Left renal pelvis (tissue), 4 donors: ENCODE measurements around the gene FIS1. TPM values are rescaled to one million over a fixed set of nuclear protein-coding genes. Genes with fewer than 3 reads are reported as not detected.
"Not testable (repeated sequence)": the region's sequence is repeated elsewhere in the genome, so short reads cannot be mapped to it uniquely, and the experiment has no call there.

Experiments used
- DNase-seq, 4 donors: peaks; one replicate each; pipeline ENCODE4 v3.0.0-alpha.2; 2013; ENCODE audit warnings: low read depth in 4 of 4, low spot score in 3 of 4
- polyA plus RNA-seq, 4 donors: library from polyadenylated mRNA; unstranded; fragments of 120-200 nt; gene quantifications; one replicate each; pipeline ENCODE4 v1.2.1, GENCODE V29; 2013; ENCODE audit not compliant: insufficient read length in 4 of 4

The FIS1 gene
- polyA plus RNA-seq, 4 donors = 116 to 160 (median 135) TPM

GRCh38 chr7:101207459-101207858 lies 37.4 kb downstream of the FIS1 start:
- DNase-seq = no peak

DNA sequence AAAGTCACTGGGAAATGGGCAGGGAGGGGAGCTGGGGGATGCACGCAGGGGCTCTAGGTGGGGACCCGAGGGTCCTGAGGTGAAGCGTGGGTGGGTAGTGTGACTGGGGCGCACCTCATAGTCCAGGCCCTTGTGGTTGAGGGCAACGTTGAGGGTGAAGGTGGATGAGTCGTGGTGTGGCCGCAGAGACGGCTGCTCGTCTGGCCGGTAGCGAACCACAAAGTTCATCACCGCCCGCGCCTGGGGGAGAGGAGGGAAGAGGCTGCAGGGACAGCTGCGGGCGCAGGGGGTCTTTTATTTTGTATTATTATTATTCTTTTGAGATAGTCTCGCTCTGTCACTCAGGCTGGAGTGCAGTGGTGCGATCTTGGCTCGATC lies 38.2 kb downstream of the FIS1 start:
- DNase-seq = no peak

DNA sequence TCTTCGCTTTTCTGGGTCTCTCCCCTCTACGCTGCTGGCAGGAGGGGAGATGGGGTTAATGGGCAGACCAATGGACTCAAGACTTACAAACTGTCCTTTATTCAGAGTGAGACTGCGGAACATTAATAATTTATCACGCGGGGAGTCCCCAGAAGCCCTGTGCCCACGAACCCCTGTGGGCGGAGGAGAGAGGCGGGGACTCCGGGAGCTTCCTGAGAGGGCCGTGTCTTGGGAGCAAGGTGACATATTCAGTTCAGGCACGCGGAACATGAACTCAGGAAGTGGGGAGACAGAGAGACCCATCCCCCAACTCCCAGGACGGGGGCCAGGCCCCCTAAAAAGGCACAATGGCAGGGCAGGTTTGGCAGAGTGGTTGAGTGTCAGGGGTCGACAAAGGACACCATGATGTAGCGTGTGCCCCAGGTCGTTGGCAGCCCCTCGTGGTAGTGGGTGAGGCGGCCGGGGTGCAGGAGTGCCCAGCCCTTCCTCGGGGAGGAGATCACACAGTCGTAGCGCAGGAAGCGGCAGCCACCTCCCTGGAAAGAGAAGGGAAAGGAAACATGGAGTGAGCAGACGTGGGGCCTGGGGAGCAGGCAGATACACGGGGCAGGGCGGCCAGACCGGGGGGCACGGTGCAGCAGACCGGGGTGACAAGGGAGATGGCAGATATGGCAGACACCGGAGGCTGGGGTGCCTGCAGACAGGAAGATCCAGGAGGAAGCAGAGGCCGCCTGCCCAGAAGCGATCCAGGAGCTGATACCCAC lies 38.8 kb downstream of the FIS1 start:
- DNase-seq = no peak

- not testable (repeated sequence) for DNase-seq
These were observed 40.8 kb downstream of the FIS1 start for GRCh38 chr7:101203740-101204738.

DNA sequence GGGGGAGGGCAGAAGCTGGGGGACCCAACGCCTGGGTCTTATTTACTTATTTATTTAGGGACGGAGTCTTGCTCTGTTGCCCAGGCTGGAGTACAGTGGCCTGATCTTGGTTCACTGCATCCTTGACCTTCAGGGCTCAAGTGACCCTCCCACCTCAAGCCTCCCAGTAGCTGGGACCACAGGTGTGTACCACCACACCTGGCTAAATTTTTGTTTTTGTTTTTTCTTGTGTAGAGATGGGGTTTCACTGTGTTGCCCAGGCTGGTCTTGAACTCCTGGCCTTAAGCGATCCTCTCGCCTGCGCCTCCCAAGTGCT lies 42.3 kb downstream of the FIS1 start:
- DNase-seq = no peak

DNA sequence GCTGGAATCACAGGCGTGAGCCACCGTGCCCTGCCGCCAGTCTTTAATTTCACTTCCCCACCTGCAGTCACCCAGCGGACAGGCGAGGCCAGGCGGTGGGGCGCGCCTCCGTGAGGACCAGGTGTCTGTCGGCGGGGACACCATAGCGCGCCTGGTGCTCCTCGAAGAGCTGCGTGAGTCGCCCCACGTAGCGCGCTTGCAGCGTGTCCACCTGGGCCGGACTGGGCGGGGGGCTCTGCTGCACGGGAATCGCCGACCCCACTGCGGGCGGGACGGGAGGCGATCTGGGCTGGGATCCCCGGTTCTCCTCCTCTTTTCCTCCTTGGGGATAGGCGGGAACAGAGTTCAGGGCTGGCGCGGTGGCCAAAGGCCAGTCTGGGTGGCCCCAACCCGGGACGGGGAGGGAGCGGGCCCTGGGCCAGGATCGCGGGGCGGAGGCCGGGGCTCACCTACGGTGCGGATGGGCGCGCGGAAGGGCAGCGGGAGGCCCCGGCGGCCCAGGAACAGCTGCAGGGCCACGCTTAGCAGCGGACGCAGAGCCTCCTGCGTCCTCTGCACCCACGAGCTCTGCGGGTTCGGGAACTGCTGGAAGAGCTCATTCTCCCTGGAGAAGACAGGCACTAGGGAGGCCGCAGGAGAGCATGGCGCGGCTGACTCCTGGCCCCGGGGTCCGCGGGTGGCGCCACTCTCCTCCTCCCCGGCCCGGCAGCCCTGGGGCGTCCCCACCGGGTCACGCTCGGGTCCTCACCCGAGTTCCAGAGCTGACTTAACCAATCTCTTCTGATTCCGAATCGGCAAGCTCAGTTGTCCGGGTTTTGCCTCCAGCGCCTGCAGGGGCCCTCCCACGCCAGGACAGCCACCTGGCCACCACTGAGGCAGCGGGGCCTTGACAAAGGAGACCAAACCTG lies 42.9 kb downstream of the FIS1 start:
- no peak for DNase-seq

- no peak for DNase-seq
These were observed 43.9 kb downstream of the FIS1 start, which contains the start of gene MOGAT3 for GRCh38 chr7:101200862-101201599. Gene MOGAT3, minus strand, starts transcription at chr7:101201036. Its CDS starts 182 bp downstream, at chr7:101200854.

DNA sequence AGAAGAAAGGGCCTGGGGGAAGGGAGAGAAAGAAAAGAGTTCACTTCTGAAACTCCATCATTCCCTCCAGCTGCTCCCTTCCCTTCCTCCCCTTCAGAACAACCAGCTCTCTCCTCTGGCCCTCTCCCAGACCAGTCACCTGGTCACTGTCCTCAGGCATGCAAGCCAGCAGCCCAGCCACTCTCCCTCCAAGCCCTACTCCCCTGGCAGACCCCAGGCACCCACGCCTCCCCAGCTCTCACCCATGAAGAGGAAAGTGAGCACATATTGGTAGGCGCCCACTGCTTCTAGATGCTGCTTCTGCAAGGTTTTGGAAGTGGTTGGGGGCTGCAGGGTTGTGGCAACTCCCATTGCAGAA lies 44.4 kb downstream of the FIS1 start:
- no peak for DNase-seq

GRCh38 chr7:101199522-101199921 lies 45.4 kb downstream of the FIS1 start:
- not testable (repeated sequence) for DNase-seq

GRCh38 chr7:101198476-101198875 lies 46.4 kb downstream of the FIS1 start:
- no peak for DNase-seq

DNA sequence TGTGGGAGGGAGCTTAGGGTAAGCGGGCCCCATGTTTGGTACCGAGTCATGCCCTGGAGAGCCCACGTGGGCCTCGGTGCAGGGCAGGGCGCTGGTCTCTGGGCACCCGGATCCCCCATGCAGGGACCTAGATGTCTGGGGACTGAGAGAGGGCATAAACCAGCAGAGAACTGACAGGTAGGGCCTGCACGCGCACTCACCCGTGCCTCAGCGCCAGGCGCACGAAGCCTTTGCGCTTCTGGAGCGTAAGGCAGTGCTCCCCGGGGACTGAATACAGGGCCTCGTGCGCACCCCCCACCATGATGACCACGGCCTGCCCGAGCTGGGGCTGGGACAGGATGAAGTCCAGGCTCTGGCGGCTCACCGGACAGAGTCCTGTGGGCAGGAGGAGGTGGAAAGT lies 46.9 kb downstream of the FIS1 start:
- DNase-seq = no peak

- no peak for DNase-seq
These were observed 49.0 kb downstream of the FIS1 start for GRCh38 chr7:101195884-101196283.

Other genes with a start within 250 kb of the FIS1 start
- not detected for gene MUC17, start 225.0 kb downstream of the FIS1 start, polyA plus RNA-seq
- 10 to 100 TPM; 13.4 to 20.6 (median 16.8) TPM for gene TRIM56, start 159.6 kb downstream of the FIS1 start, polyA plus RNA-seq
- gene SERPINE1, start 118.0 kb downstream of the FIS1 start, polyA plus RNA-seq = 1 to 10 TPM in 3 of 4 donors, under 1 TPM in 1; 0.92 to 5.3 (median 1.2) TPM
- gene AP1S1, start 90.6 kb downstream of the FIS1 start, polyA plus RNA-seq = 10 to 100 TPM; 40.2 to 80.3 (median 71.7) TPM
- under 1 TPM in 3 of 4 donors, not detected in 1; 0.08 to 0.16 (median 0.10) TPM for gene VGF, start 79.5 kb downstream of the FIS1 start, polyA plus RNA-seq
- gene NAT16, start 64.8 kb downstream of the FIS1 start, polyA plus RNA-seq = under 1 TPM in 2 of 4 donors, not detected in 2; 0.16 to 0.18 TPM
- gene MOGAT3, start 44.0 kb downstream of the FIS1 start, polyA plus RNA-seq = 1 to 10 TPM in 1 of 4 donors, under 1 TPM in 3; 0.10 to 1.4 (median 0.41) TPM
- 10 to 100 TPM; 37.3 to 50.9 (median 49.0) TPM for gene PLOD3, start 27.5 kb downstream of the FIS1 start, polyA plus RNA-seq
- gene ZNHIT1, start 26.9 kb downstream of the FIS1 start, polyA plus RNA-seq = 10 to 100 TPM; 42.3 to 81.8 (median 56.0) TPM
- gene CLDN15, start 7.3 kb downstream of the FIS1 start, polyA plus RNA-seq = 10 to 100 TPM in 2 of 4 donors, 1 to 10 TPM in 2; 7.6 to 17.3 (median 10.1) TPM
- 10 to 100 TPM; 46.3 to 79.0 (median 71.8) TPM for gene IFT22, start 76.7 kb upstream of the FIS1 start, polyA plus RNA-seq
- gene COL26A1, start 117.8 kb upstream of the FIS1 start, polyA plus RNA-seq = 10 to 100 TPM; 22.4 to 32.7 (median 25.2) TPM